ENCODE measurements around the gene RNF111.

RNF111 gene

DNA sequence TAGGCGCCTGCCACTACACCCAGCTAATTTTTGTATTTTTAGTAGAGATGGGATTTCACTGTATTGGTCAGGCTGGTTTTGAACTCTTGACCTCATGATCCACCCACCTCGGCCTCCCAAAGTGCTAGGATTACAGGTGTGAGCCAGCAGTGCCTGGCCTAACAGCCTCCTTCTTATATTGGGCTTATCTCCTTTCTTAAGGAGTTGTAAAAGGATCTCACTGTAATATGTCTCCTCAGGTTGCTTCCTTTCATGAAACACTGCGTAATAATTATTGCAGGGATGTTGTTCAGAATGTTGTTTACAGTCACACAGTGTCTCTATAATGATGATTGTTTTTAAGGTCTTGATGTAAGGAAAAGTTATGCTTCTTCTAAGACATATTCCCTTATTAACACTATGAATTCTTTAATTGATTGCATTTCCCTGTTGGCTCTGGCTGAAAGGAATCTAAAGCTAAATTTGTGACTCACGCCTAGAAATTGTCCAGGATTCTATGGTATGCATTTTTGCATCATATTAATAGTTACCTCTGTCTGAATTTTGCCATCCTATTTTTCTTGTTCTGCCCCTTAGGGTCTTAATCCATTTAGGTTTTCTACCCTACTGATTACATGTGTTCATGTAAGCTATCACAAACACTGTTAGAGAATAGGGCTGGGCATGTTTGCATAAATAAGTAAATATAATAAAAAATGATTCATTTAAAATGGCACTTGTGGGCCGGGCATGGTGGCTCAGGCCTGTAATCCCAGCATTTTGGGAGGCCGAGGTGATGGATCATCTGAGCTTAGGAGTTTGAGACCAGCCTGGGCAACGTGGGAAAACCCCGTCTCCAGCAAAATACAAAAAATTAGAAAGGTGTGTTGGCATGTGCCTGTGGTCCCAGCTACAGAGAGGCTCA lies 24.5 kb upstream of the RNF111 start:
- TF ChIP-seq, protein P1, sequence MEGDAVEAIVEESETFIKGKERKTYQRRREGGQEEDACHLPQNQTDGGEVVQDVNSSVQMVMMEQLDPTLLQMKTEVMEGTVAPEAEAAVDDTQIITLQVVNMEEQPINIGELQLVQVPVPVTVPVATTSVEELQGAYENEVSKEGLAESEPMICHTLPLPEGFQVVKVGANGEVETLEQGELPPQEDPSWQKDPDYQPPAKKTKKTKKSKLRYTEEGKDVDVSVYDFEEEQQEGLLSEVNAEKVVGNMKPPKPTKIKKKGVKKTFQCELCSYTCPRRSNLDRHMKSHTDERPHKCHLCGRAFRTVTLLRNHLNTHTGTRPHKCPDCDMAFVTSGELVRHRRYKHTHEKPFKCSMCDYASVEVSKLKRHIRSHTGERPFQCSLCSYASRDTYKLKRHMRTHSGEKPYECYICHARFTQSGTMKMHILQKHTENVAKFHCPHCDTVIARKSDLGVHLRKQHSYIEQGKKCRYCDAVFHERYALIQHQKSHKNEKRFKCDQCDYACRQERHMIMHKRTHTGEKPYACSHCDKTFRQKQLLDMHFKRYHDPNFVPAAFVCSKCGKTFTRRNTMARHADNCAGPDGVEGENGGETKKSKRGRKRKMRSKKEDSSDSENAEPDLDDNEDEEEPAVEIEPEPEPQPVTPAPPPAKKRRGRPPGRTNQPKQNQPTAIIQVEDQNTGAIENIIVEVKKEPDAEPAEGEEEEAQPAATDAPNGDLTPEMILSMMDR (IDR thresholded peaks at IDR 0.05; ENCODE audit: extremely low read depth, missing control alignments): no peak
- no peak for DNase-seq (ENCODE audit: low spot score)

DNA sequence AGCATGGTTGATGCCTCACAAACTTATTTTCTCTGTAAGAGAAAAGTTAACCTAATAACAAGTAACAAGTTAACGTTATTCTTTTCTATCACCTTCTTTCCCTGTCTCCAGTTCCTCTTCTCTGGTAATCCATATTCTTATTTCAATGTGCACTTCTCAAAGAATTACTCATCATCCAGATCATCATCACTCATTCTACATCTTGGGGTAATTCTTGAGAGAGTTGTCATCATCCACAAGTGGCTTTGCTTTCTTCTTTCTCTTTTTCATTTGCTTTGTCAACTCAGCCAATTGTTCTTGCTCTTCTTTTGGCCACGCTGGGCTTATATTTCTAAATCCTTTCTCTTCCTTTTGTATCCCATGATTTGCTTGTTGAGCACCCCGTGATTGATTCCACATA lies 20.8 kb upstream of the RNF111 start:
- TF ChIP-seq, protein P1 (IDR thresholded peaks at IDR 0.05; ENCODE audit: extremely low read depth, missing control alignments): no peak
- DNase-seq (ENCODE audit: low spot score): no peak

DNA sequence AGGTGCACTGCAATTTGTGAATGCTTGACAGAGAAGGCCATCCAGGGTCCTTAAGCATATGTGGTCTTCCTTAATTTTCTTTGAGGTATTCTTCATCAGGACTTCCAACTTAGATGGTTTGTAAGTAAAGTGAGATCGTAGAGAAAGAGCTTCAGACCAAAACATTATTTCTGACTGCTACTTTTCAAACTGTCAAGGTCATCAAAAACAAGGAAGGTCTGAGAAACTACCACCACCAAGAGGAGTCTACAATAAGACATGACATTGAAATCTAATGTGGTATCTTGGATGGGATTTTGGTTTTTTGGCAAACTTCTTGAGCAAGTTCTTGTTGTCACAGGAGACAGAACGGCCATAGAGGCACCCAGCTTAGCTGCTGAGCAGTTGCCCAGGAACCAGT lies 20.0 kb upstream of the RNF111 start:
- no peak for DNase-seq (ENCODE audit: low spot score)
- TF ChIP-seq, protein P1 (IDR thresholded peaks at IDR 0.05; ENCODE audit: extremely low read depth, missing control alignments): no peak

DNA sequence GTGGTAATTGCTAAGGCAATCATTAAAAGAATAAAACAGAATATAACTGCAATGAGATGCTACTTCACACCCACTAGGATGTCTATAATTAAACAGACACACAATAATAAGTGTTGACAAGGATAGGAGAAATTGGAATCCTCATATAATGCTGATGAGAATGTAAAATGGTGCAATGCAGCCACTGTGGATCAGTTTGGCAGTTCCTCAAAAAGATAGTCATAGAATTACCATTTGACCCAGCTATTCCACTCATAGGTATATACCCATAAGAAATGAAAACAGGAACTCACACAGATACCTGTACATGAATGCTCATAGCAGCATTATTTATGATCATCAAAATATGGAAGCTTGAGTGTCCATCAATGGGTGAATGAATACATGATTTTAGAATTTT lies 9.6 kb upstream of the RNF111 start:
- DNase-seq (ENCODE audit: low spot score): no peak
- TF ChIP-seq, protein P1 (IDR thresholded peaks at IDR 0.05; ENCODE audit: extremely low read depth, missing control alignments): no peak

DNA sequence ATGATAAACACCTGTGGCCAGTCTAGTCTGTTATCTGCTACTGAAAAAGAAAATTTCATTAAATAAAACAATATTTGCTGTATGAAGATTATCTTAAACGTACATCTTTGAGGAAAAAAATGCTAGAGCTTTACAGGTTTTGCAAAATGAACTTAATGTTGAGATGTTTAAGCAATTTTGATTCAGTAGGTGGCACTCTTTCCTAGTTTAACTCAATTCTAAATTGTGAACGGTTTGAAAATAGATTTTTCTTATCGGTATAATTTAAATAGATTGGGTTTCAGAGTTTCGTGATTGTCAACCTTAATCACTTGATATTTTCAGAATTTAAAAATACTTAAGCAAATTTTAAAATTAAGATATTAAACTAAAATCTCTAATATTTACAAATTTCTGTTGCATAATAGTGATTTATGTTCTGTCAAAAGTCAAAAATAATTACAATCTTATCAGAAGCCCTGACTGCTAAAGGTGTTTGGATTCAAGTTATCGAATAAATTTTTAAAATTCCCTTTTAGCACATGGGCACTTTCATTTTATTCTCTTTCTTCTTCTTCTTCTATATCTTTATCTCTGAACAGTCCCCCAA lies 7.0 kb upstream of the RNF111 start:
- TF ChIP-seq, protein P1 (IDR thresholded peaks at IDR 0.05; ENCODE audit: extremely low read depth, missing control alignments): peak; percentile 8
- DNase-seq (ENCODE audit: low spot score): no peak

DNA sequence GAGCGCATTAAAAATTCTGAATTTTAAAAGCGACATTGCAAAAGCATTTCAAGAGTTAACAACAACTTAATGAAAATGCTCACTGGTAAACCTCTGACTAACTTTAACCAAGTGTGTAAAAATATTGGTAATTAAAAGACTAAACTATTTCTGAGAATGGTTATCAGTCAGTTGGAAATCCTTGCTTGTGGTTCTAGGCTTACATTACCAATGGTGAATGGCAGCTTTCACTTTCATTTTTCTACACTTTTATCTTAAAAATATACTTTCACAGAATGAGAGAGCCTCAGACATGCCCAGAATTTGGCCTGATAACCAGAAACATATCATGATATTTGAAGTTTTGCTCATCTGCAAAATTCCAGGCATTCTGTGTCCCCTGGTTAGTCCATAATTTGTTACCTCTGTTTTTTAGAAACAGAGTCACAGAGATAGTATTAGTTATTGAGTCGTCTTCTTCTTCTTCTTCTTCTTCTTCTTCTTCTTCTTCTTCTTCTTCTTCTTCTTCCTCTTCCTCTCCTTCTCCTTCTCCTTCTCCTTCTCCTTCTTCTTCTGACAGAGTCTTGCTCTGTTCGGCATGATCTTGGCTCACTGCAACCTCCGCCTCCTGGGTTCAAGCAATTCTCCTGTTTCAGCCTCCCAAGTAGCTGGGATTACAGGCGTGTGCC lies 5.5 kb upstream of the RNF111 start:
- peak; percentile 48 for DNase-seq (ENCODE audit: low spot score)
- TF ChIP-seq, protein P1 (IDR thresholded peaks at IDR 0.05; ENCODE audit: extremely low read depth, missing control alignments): no peak

DNA sequence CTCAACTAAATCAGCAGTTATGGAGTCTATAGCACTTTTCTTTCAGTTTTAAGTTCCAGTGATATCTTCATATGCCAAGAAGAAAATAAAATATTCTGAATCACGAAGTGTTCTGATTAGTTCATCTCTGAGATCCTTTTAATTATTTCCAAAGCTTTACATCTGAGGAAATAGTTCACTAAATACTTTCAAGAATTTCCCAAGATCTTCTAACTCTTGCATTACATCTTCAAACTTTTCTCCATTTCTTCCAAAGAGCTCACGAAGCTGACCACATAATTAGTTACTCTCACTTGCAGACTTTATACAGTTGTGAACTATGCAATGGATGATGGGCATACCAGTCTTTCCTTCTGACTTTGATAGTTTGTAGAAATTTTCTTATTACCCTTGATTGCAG lies 4.2 kb upstream of the RNF111 start:
- TF ChIP-seq, protein P1 (IDR thresholded peaks at IDR 0.05; ENCODE audit: extremely low read depth, missing control alignments): no peak
- DNase-seq (ENCODE audit: low spot score): no peak

All from GM20000 (cell line).